MM.1S (cell line): ENCODE results near the gene BICDL1.

Source experiments
- DNase-seq: peaks from one replicate; pipeline ENCODE4 v3.0.0-alpha.2; 2015
- H2AFZ ChIP-seq: fragments of 300-600 bp; sonication (generic); 2 replicates; pipeline ENCODE4 v1.6.0; 2016; ENCODE audit warnings: antibody characterized with exemption, low read length
- H3F3A ChIP-seq: fragments of 300-600 bp; sonication (generic); 2 replicates; pipeline ENCODE4 v1.6.1; 2016; ENCODE audit warnings: mild to moderate bottlenecking, antibody characterized with exemption, low read length, moderate library complexity, mixed read lengths; ENCODE audit not compliant: insufficient read depth
- H3K27ac ChIP-seq: fragments of 300-600 bp; sonication (generic); 2 replicates; pipeline ENCODE4 v1.5.1; 2016; ENCODE audit warnings: mild to moderate bottlenecking, low read length
- H3K27me3 ChIP-seq: fragments of 300-600 bp; sonication (generic); replicated peaks from 2 replicates; pipeline ENCODE4 v1.6.0; 2016; ENCODE audit warnings: low read length; ENCODE audit not compliant: insufficient read depth
- H3K36me3 ChIP-seq: fragments of 300-600 bp; sonication (generic); replicated peaks from 2 replicates; pipeline ENCODE4 v1.6.1; 2016; ENCODE audit warnings: mild to moderate bottlenecking, low read length, mixed read lengths; ENCODE audit not compliant: insufficient read depth
- H3K4me1 ChIP-seq: fragments of 300-600 bp; sonication (generic); 2 replicates; pipeline ENCODE4 v1.6.1; 2016; ENCODE audit warnings: low read length, mixed read lengths
- H3K4me2 ChIP-seq: fragments of 300-600 bp; sonication (generic); 2 replicates; pipeline ENCODE4 v1.6.0; 2016; ENCODE audit warnings: low read depth, low read length
- H3K4me3 ChIP-seq: fragments of 300-600 bp; sonication (generic); 2 replicates; pipeline ENCODE4 v1.5.1; 2016; ENCODE audit warnings: low read length, mixed read lengths
- H3K79me2 ChIP-seq: fragments of 300-600 bp; sonication (generic); 2 replicates; pipeline ENCODE4 v1.6.1; 2016; ENCODE audit warnings: mixed run types, low read length, mixed read lengths
- H3K9ac ChIP-seq: fragments of 300-600 bp; sonication (generic); 2 replicates; pipeline ENCODE4 v1.6.1; 2016; ENCODE audit warnings: low read length, mixed read lengths
- H3K9me2 ChIP-seq: fragments of 300-600 bp; sonication (generic); replicated peaks from 2 replicates; pipeline ENCODE4 v1.6.1; 2016; ENCODE audit warnings: mild to moderate bottlenecking, low read length, mixed read lengths; ENCODE audit not compliant: insufficient read depth
- H3K9me3 ChIP-seq: fragments of 300-600 bp; sonication (generic); replicated peaks from 2 replicates; pipeline ENCODE4 v1.6.1; 2016; ENCODE audit warnings: mild to moderate bottlenecking, low read length, mixed read lengths; ENCODE audit not compliant: insufficient read depth
- H4K20me1 ChIP-seq: fragments of 300-600 bp; sonication (generic); 2 replicates; pipeline ENCODE4 v1.6.1; 2016; ENCODE audit warnings: mild to moderate bottlenecking, low read length, moderate library complexity, mixed read lengths; ENCODE audit not compliant: insufficient read depth
- CTCF ChIP-seq: fragments of 300-600 bp; sonication (generic); IDR thresholded peaks from 2 replicates; pipeline ENCODE4 v1.5.1; 2016; ENCODE audit warnings: antibody characterized with exemption, low read length, mixed read lengths
- EZH2 ChIP-seq: fragments of 300-600 bp; sonication (generic); optimal IDR thresholded peaks from 2 replicates; pipeline ENCODE3; 2017; ENCODE audit warnings: low read depth, mild to moderate bottlenecking, antibody characterized with exemption, low read length, mixed read lengths
- EZH2phosphoT487 ChIP-seq: fragments of 300-600 bp; sonication (generic); IDR thresholded peaks from 2 replicates; pipeline ENCODE4 v1.6.1; 2018; ENCODE audit warnings: antibody characterized with exemption, low read length

The BICDL1 gene

GRCh38 chr12:120089105-120089504 is 100.1 kb downstream of the BICDL1 start:
- no peaks in the 10 kb centered on the region for H3K9me3 ChIP-seq
- H3K4me1 ChIP-seq: peaks cover 7% of the 10 kb centered on the region; the same call in 1 of the 2 replicates
- no peaks in the 10 kb centered on the region for H3K9me2 ChIP-seq
- no peaks in the 10 kb centered on the region for H4K20me1 ChIP-seq
- no peak for DNase-seq
- H3K27me3 ChIP-seq: no peaks in the 10 kb centered on the region
- H3K79me2 ChIP-seq: no peaks in the 10 kb centered on the region
- H3K27ac ChIP-seq: no peak overlapping the region
- TF ChIP-seq EZH2phosphoT487 (no peak), CTCF (no peak), EZH2 (no peak)
- no peak overlapping the region for H2AFZ ChIP-seq
- peaks cover 12% of the 10 kb centered on the region for H3F3A ChIP-seq
- H3K9ac ChIP-seq: no peak overlapping the region
- no peaks in the 10 kb centered on the region for H3K36me3 ChIP-seq
- H3K4me3 ChIP-seq: no peak overlapping the region
- H3K4me2 ChIP-seq: no peak overlapping the region

DNA sequence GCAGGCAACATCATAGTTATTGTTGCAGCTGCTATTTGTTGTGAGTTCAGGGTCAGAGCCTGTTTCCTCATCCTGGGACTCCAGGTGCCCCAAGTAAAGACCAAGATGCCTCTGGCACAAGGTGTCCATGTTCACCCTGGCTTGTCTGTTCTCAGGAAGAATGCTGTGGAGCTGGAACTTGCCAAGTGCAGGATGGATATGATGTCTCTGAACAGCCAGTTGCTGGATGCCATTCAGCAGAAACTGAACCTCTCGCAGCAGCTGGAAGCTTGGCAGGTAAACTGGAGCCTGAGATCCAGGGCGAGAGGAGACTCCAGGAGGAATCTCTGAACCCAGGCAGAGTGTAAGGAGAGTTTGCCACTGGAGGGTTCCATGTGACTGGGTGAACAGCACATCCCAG is 100.8 kb downstream of the BICDL1 start:
- H3K4me1 ChIP-seq: peaks cover 7% of the 10 kb centered on the region; the same call in 1 of the 2 replicates
- H2AFZ ChIP-seq: no peak overlapping the region
- H3F3A ChIP-seq: peaks cover 12% of the 10 kb centered on the region
- H3K79me2 ChIP-seq: no peaks in the 10 kb centered on the region
- H3K36me3 ChIP-seq: no peaks in the 10 kb centered on the region
- H3K4me3 ChIP-seq: no peak overlapping the region
- H3K4me2 ChIP-seq: no peak overlapping the region
- H3K9me2 ChIP-seq: no peaks in the 10 kb centered on the region
- TF ChIP-seq CTCF: no peak
- no peak for TF ChIP-seq EZH2
- no peak for TF ChIP-seq EZH2phosphoT487
- H3K27ac ChIP-seq: no peak overlapping the region
- no peak for DNase-seq
- H4K20me1 ChIP-seq: no peaks in the 10 kb centered on the region
- H3K9me3 ChIP-seq: no peaks in the 10 kb centered on the region
- H3K27me3 ChIP-seq: no peaks in the 10 kb centered on the region
- H3K9ac ChIP-seq: no peak overlapping the region

DNA sequence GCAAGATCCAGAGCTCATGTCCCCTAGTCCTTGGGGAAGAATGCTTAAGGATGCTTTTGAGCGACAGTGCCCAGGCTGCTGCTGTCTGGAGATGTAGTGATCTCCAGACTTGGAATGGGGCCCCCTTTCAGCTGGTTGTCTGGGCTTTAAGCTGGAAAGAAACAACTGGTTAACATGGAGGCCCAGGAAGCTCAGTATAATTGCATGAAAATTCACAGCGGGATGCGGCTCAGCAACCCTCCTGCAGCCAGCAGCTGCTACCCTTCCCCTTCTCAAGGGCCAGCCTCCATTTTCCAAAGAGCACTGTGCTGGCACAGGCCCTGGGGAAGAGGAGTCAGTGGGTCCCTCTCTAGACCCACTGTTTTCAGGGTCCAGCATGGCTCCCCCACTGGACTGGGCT is 101.2 kb downstream of the BICDL1 start:
- no peak overlapping the region for H3K4me3 ChIP-seq
- no peak overlapping the region for H2AFZ ChIP-seq
- no peak overlapping the region for H3K4me2 ChIP-seq
- TF ChIP-seq EZH2phosphoT487: no peak
- TF ChIP-seq EZH2: no peak
- no peak for TF ChIP-seq CTCF
- H3K36me3 ChIP-seq: no peaks in the 10 kb centered on the region
- H3K9me3 ChIP-seq: no peaks in the 10 kb centered on the region
- peaks cover 7% of the 10 kb centered on the region; the same call in 1 of the 2 replicates for H3K4me1 ChIP-seq
- H4K20me1 ChIP-seq: no peaks in the 10 kb centered on the region
- no peaks in the 10 kb centered on the region for H3K9me2 ChIP-seq
- no peak for DNase-seq
- H3K27me3 ChIP-seq: no peaks in the 10 kb centered on the region
- no peaks in the 10 kb centered on the region for H3K79me2 ChIP-seq
- H3K27ac ChIP-seq: no peak overlapping the region
- no peak overlapping the region for H3K9ac ChIP-seq
- peaks cover 12% of the 10 kb centered on the region for H3F3A ChIP-seq
